GM12874 (cell line): ENCODE data around the gene SLC7A8.

Experiments
- TF ChIP-seq, protein P1 (sequence below): IDR thresholded peaks from 2 replicates; pipeline ENCODE4 v1.5.1; 2011; ENCODE audit warnings: low read depth, mild to moderate bottlenecking, control low read depth, low read length, moderate library complexity; ENCODE audit not compliant: insufficient read depth

Gene SLC7A8

DNA sequence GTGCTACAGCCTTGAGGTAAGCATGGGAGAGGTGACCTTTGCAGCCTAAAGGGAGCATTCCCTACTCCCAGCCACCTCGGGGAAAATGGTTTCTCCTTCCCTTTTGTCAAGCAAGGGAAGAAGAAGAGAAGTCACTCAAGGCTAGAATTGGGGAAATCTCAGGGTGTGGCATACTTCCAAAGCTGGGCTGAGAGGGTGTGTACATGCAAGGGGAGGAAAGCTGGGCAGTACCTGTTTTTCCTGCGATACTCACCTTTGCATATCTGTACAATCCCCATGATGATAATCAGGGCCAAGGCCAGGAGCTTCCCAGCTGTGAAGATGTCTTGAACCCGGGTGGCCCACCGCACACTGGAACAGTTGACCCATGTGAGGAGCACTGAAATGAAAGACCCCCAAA lies 40.6 kb downstream of the SLC7A8 start:
- TF ChIP-seq, protein P1, sequence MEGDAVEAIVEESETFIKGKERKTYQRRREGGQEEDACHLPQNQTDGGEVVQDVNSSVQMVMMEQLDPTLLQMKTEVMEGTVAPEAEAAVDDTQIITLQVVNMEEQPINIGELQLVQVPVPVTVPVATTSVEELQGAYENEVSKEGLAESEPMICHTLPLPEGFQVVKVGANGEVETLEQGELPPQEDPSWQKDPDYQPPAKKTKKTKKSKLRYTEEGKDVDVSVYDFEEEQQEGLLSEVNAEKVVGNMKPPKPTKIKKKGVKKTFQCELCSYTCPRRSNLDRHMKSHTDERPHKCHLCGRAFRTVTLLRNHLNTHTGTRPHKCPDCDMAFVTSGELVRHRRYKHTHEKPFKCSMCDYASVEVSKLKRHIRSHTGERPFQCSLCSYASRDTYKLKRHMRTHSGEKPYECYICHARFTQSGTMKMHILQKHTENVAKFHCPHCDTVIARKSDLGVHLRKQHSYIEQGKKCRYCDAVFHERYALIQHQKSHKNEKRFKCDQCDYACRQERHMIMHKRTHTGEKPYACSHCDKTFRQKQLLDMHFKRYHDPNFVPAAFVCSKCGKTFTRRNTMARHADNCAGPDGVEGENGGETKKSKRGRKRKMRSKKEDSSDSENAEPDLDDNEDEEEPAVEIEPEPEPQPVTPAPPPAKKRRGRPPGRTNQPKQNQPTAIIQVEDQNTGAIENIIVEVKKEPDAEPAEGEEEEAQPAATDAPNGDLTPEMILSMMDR = no peak

DNA sequence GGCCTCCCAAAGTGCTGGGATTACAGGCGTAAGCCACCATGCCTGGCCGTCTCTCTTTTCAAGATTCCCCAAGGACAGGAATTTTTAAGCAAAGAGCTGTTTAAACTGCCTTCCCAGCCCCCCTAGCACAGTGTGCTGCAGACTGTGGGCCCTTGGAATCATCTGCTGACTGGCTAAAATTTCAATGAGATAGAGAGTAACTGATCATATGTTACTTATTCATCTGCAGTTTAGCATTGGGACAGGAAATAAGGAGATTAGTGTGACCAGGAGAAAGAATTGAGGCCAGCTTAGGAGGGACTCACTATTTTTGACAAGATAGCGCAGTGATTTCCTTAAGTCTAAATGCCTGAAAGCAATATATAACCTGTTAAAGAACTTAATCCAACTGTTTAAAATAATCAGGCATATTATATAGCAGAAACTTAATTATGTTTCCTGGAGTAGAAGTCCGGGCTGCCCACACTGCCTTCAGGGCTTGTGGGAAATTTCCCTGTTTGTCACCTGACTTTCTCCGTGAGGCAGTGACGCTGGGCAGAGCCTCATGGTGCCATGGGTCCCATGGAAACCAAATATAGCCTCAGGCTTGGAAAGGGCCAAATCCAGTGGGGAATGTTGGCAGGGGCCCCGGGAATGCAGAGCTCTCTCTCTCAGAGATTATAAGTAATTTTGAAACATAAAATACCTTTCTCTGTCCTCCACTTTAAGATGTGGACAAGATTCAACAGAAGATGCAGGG lies 41.6 kb downstream of the SLC7A8 start:
- TF ChIP-seq, protein P1 = no peak

DNA sequence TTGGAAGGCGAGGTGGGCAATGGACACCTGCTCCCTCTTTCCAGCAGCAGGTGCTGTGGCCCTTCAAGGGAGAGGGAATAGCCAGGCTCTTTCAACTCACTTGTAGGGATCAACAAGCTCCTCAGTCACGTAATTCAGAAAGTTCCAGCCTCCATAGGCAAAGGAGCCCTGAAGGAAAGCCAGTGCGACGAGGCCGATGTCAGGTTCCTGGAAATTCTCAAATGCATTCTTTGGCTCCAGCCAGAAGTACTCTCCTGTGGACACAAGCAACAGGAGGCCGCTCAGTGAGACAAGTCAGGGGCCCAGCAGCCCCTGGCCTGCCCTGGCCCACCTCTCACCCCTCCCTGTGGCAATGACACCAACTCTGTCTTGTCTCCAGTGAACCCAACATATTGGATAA lies 43.1 kb downstream of the SLC7A8 start:
- TF ChIP-seq, protein P1 = no peak

DNA sequence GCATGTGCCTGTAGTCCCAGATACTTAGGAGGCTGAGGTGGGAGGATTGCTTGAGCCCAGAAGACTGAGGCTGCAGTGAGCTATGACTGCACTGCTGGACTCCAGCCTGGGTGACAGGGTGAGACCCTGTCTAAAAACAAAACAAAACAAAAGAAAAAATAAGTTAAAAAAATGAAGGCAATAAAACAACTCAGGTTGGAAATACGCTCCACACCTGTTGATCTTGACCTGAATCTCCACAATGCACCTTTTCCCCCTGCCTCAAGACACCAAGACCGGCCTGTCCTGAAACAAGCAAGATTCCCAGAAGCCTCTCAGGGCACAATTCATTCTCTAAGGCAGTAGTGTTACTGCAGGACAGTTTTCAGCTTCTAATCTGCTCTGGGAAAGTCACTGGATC lies 43.6 kb downstream of the SLC7A8 start:
- TF ChIP-seq, protein P1 = no peak

DNA sequence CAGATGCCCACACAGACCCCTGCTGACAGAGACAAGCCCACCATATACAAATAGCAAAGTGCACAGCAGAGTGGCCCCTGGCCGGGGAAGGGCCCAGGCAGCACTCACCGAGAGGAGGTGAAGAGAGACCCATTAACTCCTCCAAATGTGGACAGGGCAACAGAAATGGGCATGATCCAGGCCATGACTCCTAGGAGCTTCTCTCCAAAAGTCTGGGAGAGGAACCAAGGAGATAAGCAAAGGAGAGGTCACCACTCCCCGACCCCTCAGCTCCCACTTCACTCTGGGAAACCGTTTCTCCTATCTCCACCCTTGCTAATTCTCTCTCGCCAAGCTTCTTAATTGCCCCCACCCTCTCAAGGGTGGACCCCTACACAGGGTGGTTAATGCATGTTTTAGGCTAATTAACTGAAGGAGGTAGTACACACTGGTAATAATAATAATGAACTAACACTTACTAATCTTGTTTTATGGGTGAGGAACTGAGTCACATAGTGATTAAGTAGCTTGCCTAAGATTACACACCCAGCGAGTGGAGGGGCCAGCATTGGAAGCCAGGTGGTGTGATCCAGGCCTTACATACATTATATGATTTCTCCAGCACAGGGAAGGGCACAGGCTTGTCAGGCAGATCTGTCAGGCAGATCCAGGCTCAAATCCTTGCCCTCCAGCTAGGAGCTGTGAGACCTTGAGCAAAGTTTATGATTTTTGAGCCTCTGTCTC lies 45.5 kb downstream of the SLC7A8 start:
- TF ChIP-seq, protein P1 = no peak

DNA sequence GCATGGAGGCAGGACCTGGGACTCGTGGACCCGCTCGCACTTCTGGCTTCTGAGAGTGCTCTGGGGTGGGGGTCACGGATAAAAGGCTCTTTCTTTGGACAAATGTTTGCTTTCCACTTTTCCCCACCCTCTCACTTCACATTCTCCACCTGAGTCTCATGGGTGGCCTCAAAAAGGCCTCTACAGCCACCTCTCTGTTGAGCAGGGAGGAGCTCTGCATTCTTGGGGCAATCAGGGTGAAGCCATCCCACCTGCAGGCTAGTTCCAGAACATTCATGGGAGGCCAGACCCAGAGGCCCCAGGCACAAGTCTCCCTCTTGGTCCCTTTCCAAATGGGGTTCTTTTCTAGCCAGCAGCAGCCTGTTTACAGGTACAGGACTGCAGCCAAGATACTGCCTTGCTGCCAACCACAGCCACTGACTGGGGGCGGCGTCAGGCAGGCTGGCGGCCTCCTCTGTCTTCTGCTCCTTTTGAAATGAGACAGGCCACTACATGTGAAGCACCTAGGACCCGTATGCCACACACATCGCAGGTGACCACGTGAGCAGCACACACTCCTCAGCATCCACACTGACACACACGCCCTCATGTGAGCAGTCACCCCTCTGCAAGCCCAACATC lies 46.2 kb downstream of the SLC7A8 start:
- TF ChIP-seq, protein P1 = no peak

DNA sequence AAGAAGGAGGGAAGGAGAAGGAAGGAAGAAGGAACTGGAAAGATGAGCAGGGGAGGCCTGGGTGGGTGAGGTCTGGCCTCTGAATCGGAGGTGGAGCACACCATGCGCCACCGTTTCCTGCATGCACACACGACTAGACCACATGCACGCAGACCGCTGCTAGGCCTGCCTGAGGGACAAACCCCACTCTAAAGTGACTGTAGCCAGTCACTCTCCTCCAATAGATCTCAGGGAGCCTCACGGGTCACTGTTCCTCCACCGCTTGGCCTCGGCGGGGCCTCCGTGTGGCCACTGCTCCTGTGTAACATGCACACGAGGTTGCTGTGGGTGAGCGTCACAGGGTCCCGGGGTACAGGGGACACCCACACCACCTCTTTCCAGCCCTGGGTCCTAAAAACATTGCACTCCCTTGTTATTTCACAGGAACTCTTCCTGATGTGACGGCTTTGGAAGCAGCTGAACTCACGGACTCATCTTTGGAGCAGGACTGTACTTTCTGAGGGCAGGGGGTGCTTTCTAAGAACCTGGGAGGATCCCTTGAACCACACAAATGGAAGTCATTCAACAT lies 46.8 kb downstream of the SLC7A8 start:
- TF ChIP-seq, protein P1 = no peak
